HCEC 1CT (cell line): ENCODE results near the gene SCYGR6.
"Not testable (repeated sequence)": the region's sequence is repeated elsewhere in the genome, so short reads cannot be mapped to it uniquely, and the experiment has no call there.

Experiments used
- DNase-seq: peaks from one replicate; pipeline ENCODE4 v3.0.0-alpha.2; 2017

Gene SCYGR6, protein sequence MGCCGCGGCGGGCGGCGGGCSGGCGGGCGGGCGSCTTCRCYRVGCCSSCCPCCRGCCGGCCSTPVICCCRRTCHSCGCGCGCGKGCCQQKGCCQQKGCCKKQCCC

DNA sequence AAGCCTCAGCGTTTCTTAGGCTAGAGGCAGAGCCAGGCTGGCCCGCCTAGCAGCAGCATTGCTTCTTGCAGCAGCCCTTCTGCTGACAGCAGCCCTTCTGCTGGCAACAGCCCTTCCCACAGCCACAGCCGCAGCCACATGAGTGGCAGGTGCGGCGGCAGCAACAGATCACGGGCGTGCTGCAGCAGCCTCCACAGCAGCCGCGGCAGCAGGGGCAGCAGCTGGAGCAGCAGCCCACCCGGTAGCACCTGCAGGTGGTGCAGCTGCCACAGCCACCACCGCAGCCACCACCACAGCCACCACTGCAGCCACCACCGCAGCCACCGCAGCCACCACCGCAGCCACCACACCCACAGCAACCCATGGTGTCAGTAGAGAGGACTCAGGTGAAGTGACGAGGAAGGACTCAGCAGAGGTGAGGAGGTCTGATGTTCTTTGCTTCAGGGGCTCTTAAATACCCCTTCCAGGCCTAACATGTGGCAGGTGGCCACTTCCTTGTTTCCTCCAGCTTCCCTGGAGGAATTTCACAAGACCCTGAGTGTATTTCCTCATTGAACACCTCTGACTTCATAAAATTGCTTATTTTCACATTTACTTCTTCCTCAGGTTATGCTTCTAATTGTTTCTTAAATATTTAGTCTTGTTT lies at the start of gene SCYGR6:
Gene SCYGR6 (minus strand): TSS at position 364 of the 646 bp plus-strand sequence. CDS start 0 bp downstream, at position 364.
- DNase-seq = no peak

DNA sequence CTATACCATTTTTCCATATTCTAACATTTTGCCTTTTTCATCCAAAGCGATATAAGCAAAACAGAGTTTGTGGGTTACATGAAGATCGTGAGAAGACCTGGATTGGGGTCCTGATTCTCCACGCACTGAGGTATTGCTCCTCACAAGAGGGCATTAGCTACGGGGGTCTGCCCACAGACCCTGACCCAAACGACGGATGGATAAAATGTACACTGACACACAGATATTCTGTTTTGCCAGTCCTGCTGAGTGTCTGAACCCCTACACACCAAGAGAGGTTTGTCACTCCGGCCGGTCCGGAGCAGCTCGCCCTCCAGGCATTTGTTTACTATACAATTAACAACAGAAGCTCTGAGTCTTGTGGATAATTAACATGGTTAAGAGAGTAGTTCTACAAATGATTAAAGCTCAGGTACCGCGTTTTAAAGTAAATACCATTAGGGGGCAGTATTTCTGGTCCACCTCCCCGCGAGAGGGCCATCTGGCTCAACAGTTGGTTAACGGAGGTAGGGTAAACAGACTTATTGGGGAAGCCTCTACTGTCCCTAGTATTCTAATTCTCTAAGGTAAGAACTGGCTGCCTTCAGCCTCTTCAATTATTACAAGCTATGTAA lies 49.6 kb upstream of the SCYGR6 start:
- DNase-seq = no peak

DNA sequence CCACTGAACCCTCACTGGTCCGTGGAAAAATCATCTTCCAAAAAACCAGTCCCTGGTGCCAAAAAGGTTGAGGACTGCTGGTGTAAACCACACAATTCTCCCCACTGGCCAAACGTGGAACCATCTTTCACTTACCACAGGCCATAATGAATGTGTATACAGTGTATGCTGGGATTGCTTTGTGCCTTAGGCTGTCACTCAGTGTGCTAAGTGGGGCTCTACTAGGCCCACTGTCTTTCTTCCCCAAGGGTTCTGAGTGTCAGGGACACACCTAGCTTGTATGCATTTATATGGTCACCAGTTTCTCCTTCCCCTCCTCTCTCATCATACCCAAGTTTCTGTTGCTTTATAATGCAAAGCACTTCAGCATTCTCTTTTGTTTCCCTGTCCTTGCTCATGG lies 48.4 kb upstream of the SCYGR6 start:
- DNase-seq = no peak

DNA sequence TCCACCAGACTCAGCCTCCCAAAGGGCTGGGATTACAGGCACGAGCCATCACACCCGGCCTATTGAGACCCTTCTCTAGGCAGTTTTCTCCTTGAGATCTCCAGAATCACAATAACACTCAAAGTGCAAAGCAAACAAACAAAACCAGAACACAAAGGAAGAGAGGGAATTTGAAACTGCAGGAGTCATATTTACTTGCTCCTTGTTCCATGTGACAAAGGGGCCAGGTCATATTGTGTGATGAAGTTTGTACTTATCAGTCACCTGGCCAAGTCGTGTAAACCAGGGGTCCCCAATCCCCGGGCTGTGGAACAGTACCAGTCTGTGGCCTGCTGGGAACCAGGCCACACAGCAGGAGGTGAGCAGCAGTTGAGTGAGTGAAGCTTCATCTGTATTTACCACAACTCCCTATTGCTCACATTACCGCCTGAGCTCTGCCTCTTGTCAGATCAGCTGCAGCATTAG lies 47.7 kb upstream of the SCYGR6 start:
- no peak for DNase-seq

DNA sequence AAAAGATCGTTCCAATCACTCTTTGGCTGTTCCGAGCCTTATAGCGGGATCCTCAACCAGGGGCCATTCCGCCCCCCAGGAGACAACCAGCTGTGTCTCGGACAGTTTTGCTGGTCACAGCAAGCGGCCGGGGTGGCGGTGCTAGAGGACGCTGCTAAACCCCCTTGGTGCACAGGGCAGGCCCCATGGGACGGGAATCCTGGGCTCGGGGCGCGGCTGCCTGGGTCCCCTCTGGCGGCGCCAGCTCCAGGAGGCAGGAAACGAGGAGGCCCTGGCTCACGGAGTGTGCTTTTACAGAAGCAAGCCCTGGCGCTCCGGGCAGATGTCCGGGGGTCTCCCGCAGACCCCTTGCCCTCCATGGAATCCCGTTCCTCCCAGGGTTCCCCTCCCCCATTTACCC lies 43.3 kb upstream of the SCYGR6 start:
- DNase-seq = no peak

DNA sequence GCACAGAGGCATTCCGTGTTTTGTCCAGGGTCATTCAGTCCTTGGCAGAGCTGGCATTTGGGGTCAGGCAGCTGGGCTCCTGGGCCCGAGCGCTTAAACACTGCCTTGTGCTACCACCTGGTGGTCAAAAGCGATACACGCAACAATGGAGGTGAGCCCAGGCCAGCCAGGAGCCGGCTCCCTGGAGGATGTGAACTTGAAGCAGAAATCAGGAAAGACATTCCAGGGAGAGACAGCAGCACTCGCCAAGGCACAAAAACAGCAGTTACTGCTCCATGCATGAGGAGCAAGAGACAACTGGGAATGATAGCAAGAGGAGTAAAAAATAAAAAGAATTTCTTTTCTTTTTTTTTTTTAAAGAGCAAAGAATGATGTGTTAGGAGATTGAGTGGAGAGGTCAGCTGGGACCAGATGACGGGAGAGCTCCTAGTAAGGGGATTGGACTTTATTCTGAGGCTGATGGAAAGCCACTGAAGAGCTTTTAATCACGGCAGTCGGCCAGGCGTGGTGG lies 41.9 kb upstream of the SCYGR6 start:
- DNase-seq = peak; percentile 65

DNA sequence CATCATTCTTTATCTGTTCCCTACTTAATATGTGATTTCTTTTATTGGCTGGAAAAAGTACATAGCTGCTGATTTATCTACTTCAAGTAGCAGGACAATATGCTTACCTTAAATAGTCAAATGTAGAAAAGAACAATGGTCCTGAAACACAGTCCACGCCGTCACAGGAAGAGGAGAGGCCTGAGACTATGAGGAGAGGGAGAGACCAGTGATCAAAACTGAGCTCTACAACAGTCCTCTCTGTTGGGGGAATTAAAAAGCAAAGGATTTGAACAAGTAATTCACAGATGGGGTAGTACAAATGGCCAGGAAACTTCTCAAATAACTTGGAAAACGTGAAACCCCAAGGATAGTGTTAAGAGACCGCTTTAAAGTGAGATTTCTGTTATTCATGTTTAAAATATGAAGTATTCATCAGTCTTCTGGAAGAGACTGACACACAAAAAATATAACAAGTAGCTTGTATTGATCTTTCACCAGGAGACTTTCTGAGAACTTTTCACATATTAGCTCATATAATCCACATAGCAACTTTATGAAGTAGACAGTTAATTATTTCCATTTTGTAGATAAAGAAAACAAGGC lies 41.3 kb upstream of the SCYGR6 start:
- DNase-seq = no peak

DNA sequence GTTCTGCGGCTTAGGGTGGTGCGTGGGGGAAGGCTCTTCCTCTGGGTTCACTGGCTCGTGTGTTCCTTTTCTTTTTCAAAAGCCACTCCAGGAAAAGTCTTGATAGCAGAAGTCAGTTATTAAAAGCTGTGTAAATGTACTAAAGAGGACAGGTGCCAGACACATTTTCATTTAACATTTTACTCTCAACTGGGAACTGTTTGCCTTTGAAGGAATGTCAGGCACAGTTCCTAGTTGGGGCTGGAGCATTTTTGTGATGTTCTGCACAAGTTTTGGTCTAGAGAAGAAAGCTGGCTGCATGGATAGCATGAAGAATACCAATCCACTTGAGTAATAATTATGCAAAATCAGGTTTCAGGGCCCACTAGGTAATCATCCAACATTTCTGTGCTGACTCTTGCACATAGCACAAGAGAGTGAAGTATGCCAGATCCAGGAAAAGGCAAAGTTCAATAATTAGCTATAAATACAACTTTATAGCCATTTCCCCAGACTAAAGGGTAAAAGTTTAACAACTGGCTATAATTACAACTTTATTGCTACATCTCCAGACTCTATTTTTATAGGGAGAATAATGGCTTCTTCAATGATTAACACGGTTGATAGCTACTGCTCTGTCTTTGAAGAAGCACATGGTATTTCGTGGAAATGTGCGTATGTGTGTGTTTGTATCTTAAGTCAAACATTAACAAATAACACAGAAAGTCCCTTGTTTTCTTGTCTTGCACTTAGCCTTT lies 37.4 kb upstream of the SCYGR6 start:
- no peak for DNase-seq

DNA sequence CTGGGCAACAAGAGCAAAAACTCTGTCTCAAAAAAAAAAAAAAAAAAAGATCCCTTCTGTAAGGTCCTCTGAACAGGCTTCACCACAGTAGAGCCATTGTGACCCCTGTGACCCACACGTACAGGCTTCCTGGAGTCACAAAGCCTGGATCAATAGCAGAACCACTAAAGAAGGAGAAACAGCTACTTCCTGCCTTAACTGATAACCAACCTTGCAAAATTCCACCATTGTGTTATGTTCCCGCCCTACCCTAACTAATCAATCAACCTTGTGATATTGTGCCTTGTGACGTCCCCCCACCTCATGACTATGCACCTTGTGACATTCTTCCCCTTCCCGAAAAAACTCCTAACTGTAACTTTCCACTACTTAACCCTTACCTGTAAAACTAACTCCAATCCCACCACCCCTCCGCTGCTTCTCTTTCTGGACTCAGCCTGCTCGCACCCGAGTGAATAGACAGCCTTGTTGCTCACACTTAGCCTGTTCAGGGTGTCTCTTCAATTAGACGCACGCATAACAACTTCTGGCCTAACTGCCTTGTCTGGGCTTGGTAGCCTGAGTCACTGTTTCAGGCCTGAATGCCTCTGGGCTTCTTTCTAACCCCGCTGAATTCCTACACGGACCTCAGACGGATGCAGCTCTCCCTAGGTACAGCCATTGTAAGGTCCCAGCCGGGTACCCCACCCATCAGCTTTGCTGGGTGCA lies 35.0 kb upstream of the SCYGR6 start:
- DNase-seq = no peak

DNA sequence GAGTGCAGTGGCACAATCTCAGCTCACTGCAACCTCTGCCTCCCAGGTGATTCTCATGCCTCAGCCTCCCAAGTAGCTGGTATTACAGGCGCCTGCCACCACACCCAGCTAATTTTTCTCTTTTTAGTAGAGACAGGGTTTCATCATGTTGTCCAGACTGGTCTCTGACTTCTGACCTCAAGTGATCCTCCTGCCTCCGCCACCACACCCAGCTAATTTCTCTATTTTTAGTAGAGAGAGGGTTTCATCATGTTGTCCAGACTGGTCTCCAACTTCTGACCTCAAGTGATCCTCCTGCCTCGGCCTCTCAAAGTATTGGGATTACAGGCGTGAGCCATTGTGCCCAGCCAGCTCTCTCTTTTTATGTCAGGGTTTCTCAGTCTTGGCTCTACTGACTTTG lies 31.7 kb upstream of the SCYGR6 start:
- DNase-seq = not testable (repeated sequence)

DNA sequence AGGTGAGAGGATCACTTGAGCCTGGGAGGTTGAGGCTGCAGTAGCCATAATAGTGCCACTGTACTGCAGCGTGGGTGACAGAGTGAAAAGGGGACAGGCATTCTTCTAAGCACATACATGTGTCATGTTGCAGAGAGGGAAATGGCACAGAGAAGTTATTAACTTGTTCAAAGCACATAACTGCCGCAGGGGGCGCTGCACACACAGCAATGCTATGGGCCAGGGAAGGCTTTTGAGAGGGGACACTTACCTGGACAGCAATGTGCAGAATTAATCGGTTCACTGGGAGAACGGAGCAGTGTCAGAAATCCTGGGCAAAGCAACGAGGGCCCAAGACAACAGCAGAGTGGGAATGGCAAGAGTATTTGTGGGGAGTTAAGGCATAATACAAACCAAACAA lies 23.5 kb upstream of the SCYGR6 start:
- DNase-seq = peak; percentile 9

DNA sequence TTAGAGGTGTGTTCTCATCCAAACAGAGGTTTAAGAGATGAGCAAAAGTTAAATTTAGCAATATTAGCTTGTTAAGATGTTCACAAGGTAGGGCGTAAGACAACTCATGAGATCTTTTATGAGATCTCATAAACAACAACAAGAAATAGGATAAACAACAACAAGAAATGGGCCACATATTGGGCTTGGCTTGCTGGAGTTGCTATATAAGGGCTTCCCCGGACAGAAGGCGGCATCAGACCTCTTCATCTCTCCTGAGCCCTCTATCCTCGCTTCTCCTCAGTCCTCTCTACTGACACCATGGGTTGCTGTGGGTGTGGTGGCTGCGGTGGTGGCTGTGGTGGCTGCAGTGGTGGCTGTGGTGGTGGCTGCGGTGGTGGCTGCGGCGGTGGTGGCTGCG lies 21.0 kb upstream of the SCYGR6 start, which contains the start of gene SCYGR8:
Gene SCYGR8 (plus strand): TSS at position 301 of the 400 bp plus-strand sequence. CDS start 0 bp downstream, at position 301.
- no peak for DNase-seq

DNA sequence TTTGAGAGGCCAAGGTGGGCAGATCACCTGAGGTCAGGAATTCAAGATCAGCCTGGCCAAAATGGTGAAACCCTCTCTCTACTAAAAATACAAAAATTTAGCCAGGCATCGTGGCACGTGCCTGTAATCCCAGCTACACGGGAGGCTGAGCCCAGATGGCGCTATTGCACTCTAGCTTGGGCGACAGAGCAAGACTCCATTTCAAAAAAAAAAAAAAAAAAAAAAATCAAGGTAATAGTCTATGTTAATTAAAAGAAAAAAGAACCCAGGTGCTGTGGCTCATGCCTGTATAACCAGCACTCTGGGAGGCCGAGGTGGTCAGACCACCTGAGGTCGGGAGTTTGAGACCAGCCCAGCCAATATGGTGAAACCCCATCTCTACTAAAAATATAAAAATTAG lies 16.1 kb upstream of the SCYGR6 start:
- not testable (repeated sequence) for DNase-seq

DNA sequence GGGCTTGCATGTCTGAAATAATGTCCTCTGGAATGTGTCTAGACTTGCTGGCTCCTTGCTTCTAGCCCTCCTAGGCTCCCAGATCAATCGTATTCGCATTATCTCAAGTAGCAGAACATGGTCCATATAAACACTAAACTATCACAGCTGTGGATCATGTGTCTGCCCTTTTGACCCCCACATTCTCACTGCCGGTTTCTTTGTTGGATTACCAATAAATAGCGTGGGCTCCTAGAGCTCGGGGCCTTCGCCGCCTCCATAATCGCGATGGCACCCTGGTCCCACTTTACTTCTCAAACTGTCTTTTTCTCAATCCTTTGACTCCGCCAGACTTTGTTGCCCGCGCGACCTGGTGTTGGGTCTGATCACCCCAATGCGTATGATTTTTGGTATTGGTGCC lies 14.8 kb upstream of the SCYGR6 start:
- no peak for DNase-seq

DNA sequence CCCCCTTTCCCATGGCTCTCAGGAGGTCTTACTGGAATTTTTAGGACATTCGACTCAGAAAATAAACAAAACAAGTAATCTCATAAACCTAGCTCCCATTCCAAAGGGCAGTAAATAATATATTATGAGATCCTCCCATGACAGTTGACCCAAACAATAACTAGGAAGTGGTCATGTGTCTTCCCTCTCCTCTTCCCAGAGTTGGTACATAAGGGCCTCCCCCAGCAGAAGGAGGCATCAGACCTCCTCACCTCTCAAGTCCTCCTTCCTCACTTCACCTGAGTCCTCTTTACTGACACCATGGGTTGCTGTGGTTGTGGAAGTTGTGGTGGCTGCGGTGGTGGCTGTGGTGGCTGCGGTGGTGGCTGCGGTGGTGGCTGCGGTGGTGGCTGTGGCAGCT lies 3.5 kb upstream of the SCYGR6 start, which contains the start of gene SCYGR7:
Gene SCYGR7 (plus strand): TSS at position 301 of the 400 bp plus-strand sequence. CDS start 0 bp downstream, at position 301.
- DNase-seq = no peak

DNA sequence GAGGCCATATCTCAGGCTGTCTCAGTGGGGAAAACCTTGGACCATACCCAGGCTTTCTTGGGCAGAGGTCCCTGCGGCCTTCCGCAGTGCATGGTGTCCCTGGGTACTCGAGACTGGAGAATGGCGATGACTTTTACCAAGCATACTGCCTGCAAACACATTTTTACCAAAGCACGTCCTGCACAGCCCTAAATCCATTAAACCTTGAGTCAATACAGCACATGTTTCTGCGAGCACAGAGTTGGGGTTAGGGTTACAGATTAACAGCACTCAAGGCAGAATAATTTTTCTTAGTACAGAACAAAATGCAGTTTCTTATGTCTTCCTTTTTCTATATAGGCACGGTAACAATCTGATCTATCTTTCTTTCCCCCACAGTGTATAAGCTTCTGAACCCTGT lies 1.7 kb downstream of the SCYGR6 start:
- not testable (repeated sequence) for DNase-seq

DNA sequence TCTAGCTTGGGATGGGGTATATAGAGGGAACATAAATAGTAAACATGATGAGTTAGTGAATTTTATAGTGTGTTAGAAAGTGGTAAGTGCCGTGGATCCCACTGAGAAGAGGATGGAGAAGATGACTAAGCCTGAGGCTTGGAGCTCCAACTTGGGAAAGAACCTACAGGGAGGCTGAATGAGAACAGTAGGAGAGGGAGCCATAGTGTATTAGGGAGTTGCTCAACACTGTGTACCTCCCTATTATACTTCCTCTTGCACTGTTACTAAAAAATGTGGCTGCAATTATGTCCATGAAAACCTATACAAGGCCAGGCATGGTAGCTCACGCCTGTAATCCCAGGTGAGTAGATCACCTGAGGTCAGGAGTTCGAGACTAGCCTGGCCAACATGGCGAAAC lies 3.9 kb downstream of the SCYGR6 start:
- no peak for DNase-seq

DNA sequence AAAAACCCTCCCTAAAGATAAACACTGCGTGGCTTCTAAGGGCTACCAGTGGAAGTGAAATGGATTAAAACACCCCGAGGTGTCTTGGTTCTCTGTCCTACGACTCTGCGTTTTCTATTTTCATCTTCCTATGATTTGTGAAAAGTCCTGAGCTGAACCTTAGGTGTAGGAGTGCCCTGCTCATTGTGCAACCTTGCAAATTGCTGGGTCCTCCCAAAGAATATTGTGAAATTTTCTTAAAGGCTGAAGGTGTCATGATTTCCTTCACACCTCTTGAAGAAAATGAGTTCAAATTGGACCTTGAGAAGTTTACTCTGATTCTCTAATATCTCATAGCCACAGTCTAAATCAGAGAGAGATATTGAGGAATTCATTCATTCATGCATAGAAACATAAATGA lies 4.9 kb downstream of the SCYGR6 start:
- no peak for DNase-seq

DNA sequence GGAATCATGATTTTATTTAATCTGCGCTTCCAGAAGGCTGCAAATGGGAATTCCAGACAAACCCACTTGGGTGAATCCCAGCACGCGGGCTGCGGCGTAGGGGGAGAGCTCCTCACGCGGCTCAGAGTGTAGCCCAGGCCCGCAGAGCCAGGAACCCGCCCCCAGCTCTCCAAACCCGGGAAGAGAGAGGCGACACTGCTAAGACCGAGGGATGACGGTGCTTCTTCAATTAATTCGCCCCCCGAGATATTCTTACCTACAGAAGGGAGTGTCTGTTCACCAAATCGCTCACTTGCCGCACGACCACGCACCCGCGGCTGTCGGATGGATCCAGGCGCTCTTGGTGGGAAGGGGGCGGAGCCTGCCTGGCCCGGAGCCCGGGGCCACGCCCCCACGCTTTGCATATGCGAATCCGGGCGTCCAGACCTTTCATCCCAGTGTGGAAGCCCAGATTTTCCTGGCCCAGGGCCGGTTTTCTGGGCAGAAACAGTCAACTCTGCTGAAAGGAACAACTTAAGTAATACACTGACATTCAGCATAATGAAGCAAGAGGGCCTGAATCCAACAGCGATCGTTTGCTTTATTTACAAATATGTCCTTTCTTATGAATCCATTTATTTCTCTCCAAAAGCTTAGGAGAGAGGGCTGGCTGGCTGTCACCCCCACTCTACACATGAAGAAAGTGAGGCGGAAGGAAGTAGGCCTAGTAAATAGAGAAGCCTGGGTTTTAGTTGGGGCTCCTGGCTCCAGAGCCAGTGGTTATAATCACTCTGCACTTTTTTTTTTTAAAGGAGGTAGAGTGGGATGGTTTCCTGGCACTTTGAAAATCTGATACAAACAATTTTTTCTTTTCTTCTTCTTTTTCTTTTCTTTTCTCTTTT lies 6.6 kb downstream of the SCYGR6 start, which contains the start of gene SLC19A3:
Gene SLC19A3 (minus strand): TSS at position 342 of the 881 bp plus-strand sequence. CDS start 15,710 bp downstream, outside the sequence.
- DNase-seq = peak; percentile 59

DNA sequence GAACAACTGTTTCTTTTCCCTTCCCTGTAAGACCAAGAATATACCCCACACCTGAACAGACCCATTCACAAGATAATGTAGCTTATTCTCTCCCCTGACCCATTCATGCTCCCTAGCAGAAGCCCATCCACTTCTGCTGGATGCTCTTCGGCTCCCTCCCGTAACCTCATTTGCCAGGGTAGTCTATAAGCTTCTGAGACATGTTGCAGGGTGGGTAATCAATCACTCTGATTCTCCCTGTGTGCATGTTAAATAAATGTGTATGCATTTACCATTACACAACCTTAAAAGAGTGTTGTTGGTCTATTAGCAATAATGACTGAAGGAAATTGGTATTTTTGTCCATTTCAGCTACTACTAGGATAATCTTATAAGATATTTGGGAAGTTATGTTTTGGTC lies 8.1 kb downstream of the SCYGR6 start:
- no peak for DNase-seq

DNA sequence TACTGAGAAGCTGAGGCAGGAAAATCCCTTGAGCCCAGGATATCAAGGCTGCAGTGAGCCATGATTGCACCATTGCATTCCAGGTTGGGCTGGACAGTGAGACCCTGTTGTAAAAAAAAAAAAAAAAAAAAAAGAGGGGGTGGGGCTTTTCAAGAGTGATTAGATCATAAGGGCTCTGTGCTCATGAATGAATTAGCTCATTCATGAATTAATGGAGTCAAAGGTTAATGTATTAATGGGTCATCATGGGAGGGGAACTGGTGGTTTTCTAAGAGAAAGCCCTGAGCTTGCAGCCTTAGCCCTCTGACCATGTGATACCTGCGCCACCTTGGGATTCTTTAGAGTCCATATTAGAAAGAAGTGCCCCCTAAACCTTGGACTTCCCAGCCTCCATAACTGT lies 11.3 kb downstream of the SCYGR6 start:
- DNase-seq = no peak
